ENCODE results near the gene ZXDC.

ZXDC gene

DNA sequence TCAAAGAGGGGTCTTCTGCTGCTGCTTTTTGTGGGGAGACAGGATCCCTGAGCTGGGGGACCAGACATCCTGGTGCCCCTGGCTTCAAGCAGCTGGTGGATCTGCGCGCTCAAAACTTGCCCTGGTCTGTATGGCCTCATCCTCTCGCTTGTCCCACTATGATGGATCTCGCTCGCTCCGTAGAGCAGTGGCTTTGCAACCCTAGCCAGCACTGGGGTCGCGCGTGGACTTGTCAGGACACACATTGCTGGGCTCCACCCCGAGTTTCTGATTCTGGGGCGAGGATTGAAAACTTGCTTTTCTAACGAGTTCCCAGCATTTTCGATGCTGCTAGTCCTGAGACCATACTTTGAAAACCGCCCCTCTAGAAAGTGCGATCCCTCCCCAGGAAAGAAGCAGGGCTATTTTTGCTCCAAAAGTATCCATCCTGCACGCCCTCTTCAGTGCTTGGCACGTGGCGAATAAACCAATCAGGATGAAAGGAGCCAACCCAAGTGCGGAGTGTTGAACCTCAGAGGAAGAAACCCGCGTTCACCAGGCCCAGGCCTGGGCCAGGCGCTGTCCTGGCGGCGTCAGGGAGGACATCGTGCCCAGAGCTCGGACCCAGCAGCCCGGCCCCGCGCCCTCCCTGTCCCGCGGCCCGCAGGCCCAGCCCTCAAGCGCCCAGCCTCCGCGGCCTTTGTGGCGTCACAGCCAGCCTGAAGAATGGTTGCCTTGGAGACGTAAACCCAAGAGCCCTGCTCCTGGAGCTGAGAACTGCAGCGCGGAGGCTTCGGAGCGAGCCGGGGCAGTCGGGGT lies 81.3 kb downstream of the ZXDC start, which contains the start of gene CFAP100:
Gene CFAP100 (plus strand): TSS at position 731 of the 798 bp plus-strand sequence. CDS start 1,092 bp downstream, outside the sequence.
- DNase-seq (ENCODE audit: low spot score) = no peak

DNA sequence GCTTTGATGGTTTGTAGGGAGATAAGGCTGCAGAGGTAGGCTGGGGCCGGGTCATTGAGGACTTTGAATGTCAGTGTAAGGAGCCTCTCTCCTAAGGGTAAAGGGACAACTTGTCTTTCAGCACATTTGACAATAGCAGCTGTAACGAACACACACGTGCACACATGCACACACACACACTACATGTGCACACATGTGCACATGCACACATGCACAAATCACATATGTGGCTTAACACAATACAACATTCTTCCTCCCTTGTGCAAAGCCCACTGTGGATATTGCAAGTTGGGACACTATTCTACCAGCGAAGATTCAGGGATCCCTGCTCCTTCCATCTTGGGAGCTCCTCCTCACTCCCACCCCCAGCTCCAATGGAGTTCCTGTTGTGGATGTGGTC lies 82.1 kb downstream of the ZXDC start:
- DNase-seq (ENCODE audit: low spot score) = no peak

DNA sequence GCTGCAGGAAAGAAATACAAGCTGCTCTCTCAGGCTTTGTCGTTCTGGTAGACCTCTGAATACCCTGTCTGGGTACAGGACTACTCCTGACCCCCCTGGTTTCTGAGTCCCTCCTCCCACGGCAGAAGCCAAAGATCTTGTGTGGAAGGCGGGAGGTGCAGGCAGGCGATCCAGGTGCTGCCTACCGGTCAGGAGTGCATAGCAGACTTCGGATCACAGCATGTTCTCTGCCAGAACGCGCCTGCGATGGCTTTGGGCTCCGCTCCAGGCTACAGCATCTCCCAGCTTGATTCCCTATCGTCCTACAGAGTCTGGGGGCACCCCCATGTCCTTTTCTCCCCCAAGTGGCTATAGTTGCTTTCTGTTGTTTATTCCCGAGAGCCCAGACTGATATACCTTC lies 83.4 kb downstream of the ZXDC start:
- DNase-seq (ENCODE audit: low spot score) = no peak

DNA sequence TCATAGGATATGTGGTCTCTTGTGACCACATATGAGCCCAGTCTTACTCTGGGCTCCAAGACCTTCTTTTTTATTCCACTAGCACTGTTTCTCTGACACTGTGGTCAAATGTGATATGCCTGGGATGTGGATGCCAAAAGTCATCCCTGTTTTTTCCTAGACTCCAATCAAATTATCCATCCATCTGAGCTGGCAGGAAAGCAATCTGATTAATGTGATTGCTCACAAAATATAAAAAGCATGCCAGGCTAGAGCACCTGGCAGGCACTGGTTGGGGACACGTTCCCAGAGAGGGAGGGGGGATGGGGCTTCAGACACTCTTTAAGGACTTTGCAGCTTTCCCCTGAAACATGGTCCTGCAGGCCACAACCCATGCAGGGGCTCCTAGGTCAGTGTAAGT lies 84.1 kb downstream of the ZXDC start:
- no peak for DNase-seq (ENCODE audit: low spot score)

DNA sequence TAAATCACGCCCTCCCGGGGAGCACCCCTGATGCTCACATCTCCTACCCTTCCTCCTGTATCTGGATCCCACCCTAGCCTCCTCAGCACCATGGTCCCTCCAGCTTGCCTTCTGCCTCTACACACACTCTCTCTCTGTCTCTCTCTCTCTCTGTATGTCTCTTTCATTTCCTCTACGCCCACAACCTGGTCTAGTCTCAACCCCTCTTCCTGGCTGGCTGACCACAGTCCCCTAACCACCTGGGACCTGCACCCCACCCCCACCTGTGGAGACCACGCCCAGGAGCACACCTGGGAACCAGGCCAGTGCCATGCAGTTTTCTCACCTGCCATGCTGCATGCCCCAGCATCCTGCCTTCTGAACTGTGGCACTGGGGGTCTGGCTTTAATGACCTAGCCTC lies 84.9 kb downstream of the ZXDC start:
- DNase-seq (ENCODE audit: low spot score) = no peak

DNA sequence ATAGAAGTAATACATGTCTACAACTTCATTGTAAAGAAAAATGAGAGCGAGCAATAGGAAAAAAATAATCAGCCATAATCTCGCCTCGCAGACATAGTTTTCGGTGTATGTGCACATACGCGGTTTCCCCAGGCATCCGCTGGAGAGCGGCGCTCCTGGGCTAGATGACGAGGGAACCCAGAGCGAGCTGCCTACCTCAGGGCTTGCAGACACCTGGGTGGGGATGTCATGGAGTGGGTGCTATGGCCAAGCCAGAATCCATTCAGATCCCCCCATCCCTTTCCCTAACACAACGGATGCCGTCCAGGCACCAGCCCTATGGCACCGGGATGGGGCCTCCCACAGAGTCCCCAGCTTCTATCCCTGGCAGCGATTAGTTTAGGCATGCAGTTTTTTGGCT lies 85.5 kb downstream of the ZXDC start:
- no peak for DNase-seq (ENCODE audit: low spot score)

DNA sequence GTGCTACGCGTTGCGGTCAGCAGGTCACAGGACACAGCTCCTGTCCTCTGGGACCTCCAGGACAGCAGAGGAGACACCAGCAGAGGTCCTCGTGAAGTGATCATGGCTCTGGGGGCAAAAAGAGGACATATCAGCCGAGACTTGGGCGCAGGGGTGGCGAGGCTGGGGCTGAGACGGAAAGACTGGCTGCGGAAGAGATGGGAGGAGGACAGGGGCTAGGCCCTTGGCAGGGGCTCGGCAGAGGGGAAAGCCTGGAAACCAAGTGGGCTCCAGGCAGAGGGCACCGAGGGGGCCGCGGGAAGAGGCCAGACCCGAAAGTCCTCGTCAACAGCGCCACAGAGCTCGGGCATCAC lies 85.9 kb downstream of the ZXDC start:
- DNase-seq (ENCODE audit: low spot score) = no peak

DNA sequence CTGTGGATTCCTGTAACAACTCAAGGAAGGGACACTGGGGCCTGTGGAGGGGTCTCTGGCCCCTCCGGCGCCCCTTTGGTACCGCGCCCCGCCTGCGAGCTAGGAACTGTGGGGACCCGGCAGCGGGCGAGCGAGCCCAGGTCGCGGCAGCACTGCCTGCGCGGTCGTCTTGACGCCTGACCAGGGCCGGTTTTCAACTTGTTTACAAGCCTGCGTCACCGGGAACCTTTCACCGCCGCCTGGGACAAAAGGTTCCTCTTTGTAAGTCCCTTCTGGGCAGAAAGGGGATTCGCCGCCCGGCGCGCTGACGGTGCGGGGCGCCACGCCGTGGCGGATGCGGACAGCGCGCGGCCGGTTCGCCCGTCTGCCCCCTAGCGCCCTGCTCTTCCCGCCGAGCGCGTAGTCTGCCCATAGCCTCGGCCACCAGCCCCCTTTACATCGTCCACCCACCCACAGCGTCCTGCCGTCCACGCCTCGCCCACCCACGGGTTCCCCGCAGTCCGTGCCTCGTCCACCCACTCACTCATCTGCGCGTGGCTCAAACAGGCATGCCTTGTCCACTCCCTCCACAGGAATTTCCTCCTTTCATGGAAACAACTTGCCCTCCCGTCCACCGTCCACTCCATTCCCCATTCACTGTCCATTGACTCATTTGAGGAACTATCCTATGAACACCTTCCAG lies 86.4 kb downstream of the ZXDC start:
- DNase-seq (ENCODE audit: low spot score) = peak; percentile 66
